Measurements from ENCODE around the gene LRIT2. TPM values are rescaled to one million over a fixed set of nuclear protein-coding genes. Genes with fewer than 3 reads are reported as not detected.
A peak's percentile ranks its signal among the peaks of the same experiment; 100 is the strongest.

The LRIT2 gene
- total RNA-seq, 4 donors from 2014 or later, result not detected

- intact Hi-C loops (cut with DNase I; ENCODE audit: low total_unique reads) (no loop called here), in situ Hi-C loops (cut with MboI; ENCODE audit: low sequenced_read_pairs in 4 of 4) (no loop called here)
- H3K27me3 ChIP-seq, result peaks cover 0 to 4% (median 2%) of the 10 kb centered on the region in 3 donors
- no peak overlapping the region for H3K4me3 ChIP-seq
- no peaks in the 10 kb centered on the region for H3K4me1 ChIP-seq
- ATAC-seq (no peak), DNase-seq (no peak)
- no peaks in the 10 kb centered on the region for H3K9me3 ChIP-seq
- no peak for TF ChIP-seq POLR2A (IDR thresholded peaks at IDR 0.05)
- TF ChIP-seq CTCF (IDR thresholded peaks at IDR 0.05 in 4 of 5, conservative IDR thresholded peaks at IDR 0.05 in 1 of 5), result no peak
- H3K27ac ChIP-seq, result no peak overlapping the region
- H3K36me3 ChIP-seq, result no peaks in the 10 kb centered on the region
Measured at GRCh38 chr10:84233940-84234339, 8.6 kb upstream of the LRIT2 start.

GRCh38 chr10:84232376-84232775 lies 7.0 kb upstream of the LRIT2 start:
- no peak overlapping the region for H3K27ac ChIP-seq
- peaks cover 0 to 4% (median 0%) of the 10 kb centered on the region in 3 donors for H3K27me3 ChIP-seq
- ATAC-seq (no peak), DNase-seq (no peak)
- no peaks in the 10 kb centered on the region for H3K36me3 ChIP-seq
- no peak overlapping the region for H3K4me3 ChIP-seq
- intact Hi-C loops (cut with DNase I; ENCODE audit: low total_unique reads), result no loop called here
- H3K4me1 ChIP-seq, result no peaks in the 10 kb centered on the region
- in situ Hi-C loops (cut with MboI; ENCODE audit: low sequenced_read_pairs in 4 of 4), result no loop called here
- TF ChIP-seq POLR2A (IDR thresholded peaks at IDR 0.05) (no peak), CTCF (IDR thresholded peaks at IDR 0.05 in 4 of 5, conservative IDR thresholded peaks at IDR 0.05 in 1 of 5) (no peak)
- H3K9me3 ChIP-seq, result no peaks in the 10 kb centered on the region

GRCh38 chr10:84230359-84230758 lies 5.0 kb upstream of the LRIT2 start:
- no peak for TF ChIP-seq CTCF (IDR thresholded peaks at IDR 0.05 in 4 of 5, conservative IDR thresholded peaks at IDR 0.05 in 1 of 5)
- TF ChIP-seq POLR2A (IDR thresholded peaks at IDR 0.05), result no peak
- ATAC-seq (peak; percentile 50 to 69), DNase-seq (peak in 1 of 2 donors; percentile 42)
- Histone ChIP-seq H3K36me3 (no peaks in the 10 kb centered on the region), H3K27ac (no peak overlapping the region), H3K4me1 (no peaks in the 10 kb centered on the region), H3K27me3 (no peaks in the 10 kb centered on the region), H3K9me3 (no peaks in the 10 kb centered on the region), H3K4me3 (no peak overlapping the region)
- intact Hi-C loops (cut with DNase I; ENCODE audit: low total_unique reads), result no loop called here
- in situ Hi-C loops (cut with MboI; ENCODE audit: low sequenced_read_pairs in 4 of 4), result no loop called here

GRCh38 chr10:84227810-84228209 lies 2.5 kb upstream of the LRIT2 start:
- Histone ChIP-seq H3K9me3 (no peaks in the 10 kb centered on the region), H3K4me3 (no peak overlapping the region), H3K27me3 (no peaks in the 10 kb centered on the region), H3K36me3 (no peaks in the 10 kb centered on the region), H3K27ac (no peak overlapping the region), H3K4me1 (no peaks in the 10 kb centered on the region)
- TF ChIP-seq POLR2A (IDR thresholded peaks at IDR 0.05) (no peak), CTCF (IDR thresholded peaks at IDR 0.05 in 4 of 5, conservative IDR thresholded peaks at IDR 0.05 in 1 of 5) (no peak)
- ATAC-seq (no peak), DNase-seq (no peak)
- in situ Hi-C loops (cut with MboI; ENCODE audit: low sequenced_read_pairs in 4 of 4) (no loop called here), intact Hi-C loops (cut with DNase I; ENCODE audit: low total_unique reads) (no loop called here)

GRCh38 chr10:84226616-84227015 lies 1.3 kb upstream of the LRIT2 start:
- intact Hi-C loops (cut with DNase I; ENCODE audit: low total_unique reads) (no loop called here), in situ Hi-C loops (cut with MboI; ENCODE audit: low sequenced_read_pairs in 4 of 4) (no loop called here)
- H3K27ac ChIP-seq, result no peak overlapping the region
- H3K36me3 ChIP-seq, result no peaks in the 10 kb centered on the region
- no peak overlapping the region for H3K4me3 ChIP-seq
- TF ChIP-seq CTCF (IDR thresholded peaks at IDR 0.05 in 4 of 5, conservative IDR thresholded peaks at IDR 0.05 in 1 of 5), result no peak
- no peak for TF ChIP-seq POLR2A (IDR thresholded peaks at IDR 0.05)
- H3K9me3 ChIP-seq, result no peaks in the 10 kb centered on the region
- ATAC-seq, result no peak
- H3K27me3 ChIP-seq, result no peaks in the 10 kb centered on the region
- H3K4me1 ChIP-seq, result no peaks in the 10 kb centered on the region
- DNase-seq, result no peak
